Measurements from ENCODE around the gene PDGFB. TPM values are rescaled to one million over a fixed set of nuclear protein-coding genes. Genes with fewer than 3 reads are reported as not detected.
A peak's percentile ranks its signal among the peaks of the same experiment; 100 is the strongest.

PDGFB gene
- total and polyA plus RNA-seq, 2 of the 4 experiments (the other 2 are of a cell fraction), result 0.07 TPM; not detected in 1

DNA sequence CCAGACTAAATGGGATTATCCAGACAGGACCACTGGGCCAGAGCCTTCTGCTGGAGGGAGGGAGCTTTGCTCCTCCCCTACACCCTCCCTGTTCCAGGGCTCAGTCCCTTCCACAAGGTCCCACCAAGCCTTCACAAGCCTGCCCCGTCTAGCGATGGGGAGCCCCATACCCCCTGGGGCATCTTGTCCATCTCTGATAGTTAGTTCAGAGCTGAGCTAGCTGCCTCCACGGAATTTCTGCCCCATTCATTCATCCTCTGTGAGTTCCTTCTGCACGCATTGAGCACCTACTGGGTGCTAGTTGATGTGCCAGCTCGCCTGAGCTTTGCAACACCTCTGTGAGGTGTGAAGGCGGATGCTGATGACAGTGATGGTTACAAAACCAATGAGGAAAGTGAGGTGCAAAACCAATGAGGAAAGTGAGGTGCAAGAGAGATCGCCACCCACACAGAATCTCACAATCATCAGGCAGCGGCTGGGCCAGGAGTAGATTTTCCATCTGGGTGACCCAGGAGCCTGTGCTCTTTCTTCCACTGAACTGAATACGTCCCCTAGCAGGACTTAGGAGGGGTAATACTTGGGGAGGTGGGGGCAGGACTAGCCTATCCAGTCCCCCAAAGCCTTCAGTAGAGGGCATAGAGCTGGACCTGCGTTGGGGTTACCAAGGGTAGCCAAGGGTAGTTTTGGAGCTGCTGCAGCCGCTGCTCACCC is 70.8 kb downstream of the PDGFB start:
- H3K23ac ChIP-seq (ENCODE audit: low read depth, low read length), result peak overlapping the region; percentile 84
- peak overlapping the region; percentile 81 for H2AFZ ChIP-seq (replicated peaks; ENCODE audit: low read length, poor library complexity)
- H3K27ac ChIP-seq (ENCODE audit: insufficient read depth, low read length), result peak overlapping the region; percentile 91
- H2BK5ac ChIP-seq (ENCODE audit: low read depth, low read length, poor library complexity, severe bottlenecking), result peak overlapping the region; percentile 82
- H3K36me3 ChIP-seq (ENCODE audit: control insufficient read depth, insufficient read depth, low read length), result no peaks in the 10 kb centered on the region
- ChIA-PET CTCF (interaction anchor here (1.5 kb wide), 1 partner anchor 67 kb away, joined by 3 read pairs; no protein-coding TSS in a partner anchor), POLR2A (ENCODE audit: unreplicated experiment) (no interaction called here)
- H4K5ac ChIP-seq (ENCODE audit: low read depth, low read length), result peak overlapping the region; percentile 95
- peak overlapping the region; percentile 89 for H3K18ac ChIP-seq (ENCODE audit: low read depth, low read length)
- no TSS peak for BruUV-seq (replicated peaks)
- peak overlapping the region; percentile 97 for H2BK20ac ChIP-seq (ENCODE audit: low read depth, low read length)
- peak overlapping the region; percentile 94 for H2AK9ac ChIP-seq (replicated peaks; ENCODE audit: low read depth, low read length, poor library complexity)
- no peak for ATAC-seq (ENCODE audit: low read depth)
- in situ Hi-C loops (cut with MboI; ENCODE audit: low sequenced_read_pairs) (loop anchor here (5.0 to 25.0 kb wide), 2 partner anchors 138 to 863 kb away; no protein-coding TSS in a partner anchor), intact Hi-C loops (cut with micrococcal nuclease) (loop anchor here (1.0 to 10.0 kb wide), 3 partner anchors 166 to 348 kb away; partner anchors contain the start of gene ATF4), dilution Hi-C loops (cut with HindIII; ENCODE audit: low sequenced_read_pairs, unreplicated experiment) (no loop called here)
- peaks cover 32% of the 10 kb centered on the region for H3K9me1 ChIP-seq (ENCODE audit: insufficient read depth, low read length)
- H3K9me3 ChIP-seq (ENCODE audit: control insufficient read depth, insufficient read depth, low read length), result no peaks in the 10 kb centered on the region
- no peaks in the 10 kb centered on the region for H4K20me1 ChIP-seq (ENCODE audit: insufficient read depth, low read length)
- TF ChIP-seq MAZ (IDR thresholded peaks at IDR 0.05; ENCODE audit: borderline replicate concordance, low read depth, low read length), result no peak
- no peak for TF ChIP-seq SMC3 (IDR thresholded peaks at IDR 0.05; ENCODE audit: low read depth, low read length)
- no peak for TF ChIP-seq CHD1 (IDR thresholded peaks at IDR 0.05; ENCODE audit: low read depth, low read length)
- TF ChIP-seq RCOR1 (IDR thresholded peaks at IDR 0.05; ENCODE audit: insufficient replicate concordance, low read length), result no peak
- TF ChIP-seq RAD21 (IDR thresholded peaks at IDR 0.05; ENCODE audit: low read length), result no peak
- TF ChIP-seq FOS (IDR thresholded peaks at IDR 0.05; ENCODE audit: low read depth, low read length), result no peak
- no peak for TF ChIP-seq RFX5 (IDR thresholded peaks at IDR 0.05; ENCODE audit: low read depth, low read length)
- TF ChIP-seq NFE2L2 (IDR thresholded peaks at IDR 0.05; ENCODE audit: low read depth, low read length), result no peak
- TF ChIP-seq CEBPB (IDR thresholded peaks at IDR 0.05; ENCODE audit: low read depth, low read length), result no peak
- TF ChIP-seq POLR2A (IDR thresholded peaks at IDR 0.05; ENCODE audit: low read depth, low read length), result no peak
- peak overlapping the region; percentile 100 for H2BK120ac ChIP-seq (ENCODE audit: low read depth, low read length)
- peaks cover 0 to 20% of the 10 kb centered on the region in 2 experiments; a peak in 2 of 4 replicates for H3K79me1 ChIP-seq (ENCODE audit: low read depth in 1 of 2, low read length in 2 of 2)
- H2BK15ac ChIP-seq (ENCODE audit: low read depth, low read length), result peak overlapping the region; percentile 100
- H3K4ac ChIP-seq (ENCODE audit: low read depth, low read length), result peak overlapping the region; percentile 100
- DNase-seq, result no peak
- H3K4me2 ChIP-seq (ENCODE audit: low read depth, low read length), result no peak overlapping the region
- H4K91ac ChIP-seq (ENCODE audit: insufficient read depth, low read depth, low read length), result peak overlapping the region; percentile 100
- H3K4me3 ChIP-seq (ENCODE audit: insufficient read depth, low read depth, low read length), result no peak overlapping the region
- peaks cover 39% of the 10 kb centered on the region for H3K4me1 ChIP-seq (ENCODE audit: control insufficient read depth, insufficient read depth, low read length)
- peak overlapping the region; percentile 74 for H3K56ac ChIP-seq (ENCODE audit: extremely low read depth, insufficient read depth, low read length)
- peak overlapping the region; percentile 95 for H2AK5ac ChIP-seq (ENCODE audit: low read depth, low read length)
- 90% methylated on average over 2 of the region's 11 CpGs; no CpG with 5 or more reads in 1 of the 2 experiments for WGBS, 2 experiments (ENCODE audit: extremely low coverage in 2 of 2, insufficient read length in 1 of 2)
- peak overlapping the region; percentile 89 for H3K14ac ChIP-seq (replicated peaks; ENCODE audit: low read depth, low read length)
- peak overlapping the region; percentile 67 for H3K9ac ChIP-seq (ENCODE audit: low read depth, low read length)
- H3K27me3 ChIP-seq (ENCODE audit: control insufficient read depth, insufficient read depth, low read length), result peaks cover 2% of the 10 kb centered on the region; the same call in 1 of the 2 replicates
- H4K8ac ChIP-seq (ENCODE audit: low read depth in 2 of 2, low read length in 2 of 2), result peak overlapping the region; percentile 97 to 99

Other genes starting within 250 kb of the PDGFB start
- 5.6 and 6.6 TPM in 2 replicates for gene APOBEC3C, start 230.7 kb downstream of the PDGFB start, total RNA-seq (2012; rRNA removed)
- 26.7 and 32.0 TPM in 2 replicates for gene APOBEC3C, start 230.7 kb downstream of the PDGFB start, polyA plus RNA-seq (2012; rRNA removed)
- 0.54 and 0.56 TPM in 2 replicates for gene APOBEC3D, start 223.9 kb downstream of the PDGFB start, total RNA-seq (2012; rRNA removed)
- gene APOBEC3D, start 223.9 kb downstream of the PDGFB start, polyA plus RNA-seq (2012; rRNA removed), result 0.44 and 0.51 TPM in 2 replicates
- 3.4 and 4.2 TPM in 2 replicates for gene APOBEC3F, start 204.1 kb downstream of the PDGFB start, total RNA-seq (2012; rRNA removed)
- 8.3 and 9.1 TPM in 2 replicates for gene APOBEC3F, start 204.1 kb downstream of the PDGFB start, polyA plus RNA-seq (2012; rRNA removed)
- 6.7 and 7.0 TPM in 2 replicates for gene APOBEC3G, start 167.7 kb downstream of the PDGFB start, total RNA-seq (2012; rRNA removed)
- 4.7 and 5.3 TPM in 2 replicates for gene APOBEC3G, start 167.7 kb downstream of the PDGFB start, polyA plus RNA-seq (2012; rRNA removed)
- gene APOBEC3H, start 147.7 kb downstream of the PDGFB start, total RNA-seq (2012; rRNA removed), result 0.18 TPM in 1 of 2 replicates, not detected in the other
- gene APOBEC3H, start 147.7 kb downstream of the PDGFB start, polyA plus RNA-seq (2012; rRNA removed), result not detected in 2 replicates
- gene CBX7, start 92.3 kb downstream of the PDGFB start, total RNA-seq (2012; rRNA removed), result 0.56 and 0.90 TPM in 2 replicates
- gene CBX7, start 92.3 kb downstream of the PDGFB start, polyA plus RNA-seq (2012; rRNA removed), result 3.4 and 3.6 TPM in 2 replicates
- gene RPL3, start 74.6 kb upstream of the PDGFB start, total RNA-seq (2012; rRNA removed), result 2,871 and 3,750 TPM in 2 replicates
- 3,097 and 3,312 TPM in 2 replicates for gene RPL3, start 74.6 kb upstream of the PDGFB start, polyA plus RNA-seq (2012; rRNA removed)
- gene SYNGR1, start 105.0 kb upstream of the PDGFB start, total RNA-seq (2012; rRNA removed), result 6.3 and 19.7 TPM in 2 replicates
- 81.5 and 82.8 TPM in 2 replicates for gene SYNGR1, start 105.0 kb upstream of the PDGFB start, polyA plus RNA-seq (2012; rRNA removed)
- 7.2 and 9.9 TPM in 2 replicates for gene TAB1, start 154.8 kb upstream of the PDGFB start, total RNA-seq (2012; rRNA removed)
- gene TAB1, start 154.8 kb upstream of the PDGFB start, polyA plus RNA-seq (2012; rRNA removed), result 18.8 and 26.0 TPM in 2 replicates
- gene MGAT3, start 212.0 kb upstream of the PDGFB start, total RNA-seq (2012; rRNA removed), result 0.28 and 0.36 TPM in 2 replicates
- gene MGAT3, start 212.0 kb upstream of the PDGFB start, polyA plus RNA-seq (2012; rRNA removed), result 1.1 TPM in 2 replicates

Measured in IMR-90 (cell line).